HG03175 (cell line): ENCODE results near the gene ZNF497.
A peak's percentile ranks its signal among the peaks of the same experiment; 100 is the strongest.

Experiments used
- ATAC-seq: cut with Tn5 transposase; IDR thresholded peaks from one replicate; pipeline ENCODE4 v1.9.1; 2021; ENCODE audit warnings: mild to moderate bottlenecking, moderate library complexity; ENCODE audit not compliant: unreplicated experiment

ZNF497 gene

GRCh38 chr19:58350001-58350861 is 12.3 kb downstream of the ZNF497 start:
- ATAC-seq = no peak

- ATAC-seq = no peak
Observed at GRCh38 chr19:58349590-58349989, 13.0 kb downstream of the ZNF497 start.

GRCh38 chr19:58348080-58348479 is 14.5 kb downstream of the ZNF497 start:
- ATAC-seq = peak; percentile 3

- peak; percentile 84 for ATAC-seq
Observed at GRCh38 chr19:58346961-58347929, 15.3 kb downstream of the ZNF497 start.

- no peak for ATAC-seq
Observed at GRCh38 chr19:58345558-58345957, 17.0 kb downstream of the ZNF497 start.

GRCh38 chr19:58338825-58339558 is 23.6 kb downstream of the ZNF497 start:
- no peak for ATAC-seq

- no peak for ATAC-seq
Observed at GRCh38 chr19:58338336-58338735, 24.2 kb downstream of the ZNF497 start.

GRCh38 chr19:58336820-58337219 is 25.7 kb downstream of the ZNF497 start:
- no peak for ATAC-seq

GRCh38 chr19:58336216-58336615 is 26.3 kb downstream of the ZNF497 start:
- ATAC-seq = no peak

GRCh38 chr19:58335630-58336029 is 26.9 kb downstream of the ZNF497 start:
- no peak for ATAC-seq

- no peak for ATAC-seq
Observed at GRCh38 chr19:58334691-58335249, 27.8 kb downstream of the ZNF497 start.

- no peak for ATAC-seq
Observed at GRCh38 chr19:58332697-58333096, 29.9 kb downstream of the ZNF497 start.

- no peak for ATAC-seq
Observed at GRCh38 chr19:58330458-58330857, 32.1 kb downstream of the ZNF497 start.

- no peak for ATAC-seq
Observed at GRCh38 chr19:58328999-58329398, 33.6 kb downstream of the ZNF497 start.

- ATAC-seq = peak; percentile 92
Observed at GRCh38 chr19:58326914-58327726, 35.4 kb downstream of the ZNF497 start, which contains the start of gene ZSCAN22. Gene ZSCAN22, plus strand, starts transcription at chr19:58326994. Its CDS starts 7,809 bp downstream, at chr19:58334803.

GRCh38 chr19:58326501-58326913 is 36.0 kb downstream of the ZNF497 start:
- ATAC-seq = no peak

- ATAC-seq = no peak
Observed at GRCh38 chr19:58325311-58326022, 37.1 kb downstream of the ZNF497 start.

GRCh38 chr19:58319241-58319640 is 43.3 kb downstream of the ZNF497 start:
- no peak for ATAC-seq

GRCh38 chr19:58318297-58318696 is 44.3 kb downstream of the ZNF497 start:
- ATAC-seq = no peak
